Measurements from ENCODE around the gene OAT. TPM values are rescaled to one million over a fixed set of nuclear protein-coding genes. Genes with fewer than 3 reads are reported as not detected.

The OAT gene
- total and polyA plus RNA-seq, 10 of the 15 experiments (the other 5 are each of a cell fraction or from before 2014, with no cell fraction given): 1.2 to 9.8 (median 1.6) TPM

GRCh38 chr10:124436191-124436638 lies 17.5 kb upstream of the OAT start:
- no TSS peak for BruUV-seq (replicated peaks)
- H3K4me2 ChIP-seq (ENCODE audit: control insufficient read depth, insufficient read depth): peak overlapping the region; percentile 40
- no peaks in the 10 kb centered on the region for H3K27me3 ChIP-seq (replicated peaks in 1 of 2; ENCODE audit: control insufficient read depth in 2 of 2, insufficient read depth in 2 of 2, low read length in 1 of 2)
- peak overlapping the region; percentile 80 for H2AFZ ChIP-seq (ENCODE audit: control insufficient read depth, low read depth, low read length)
- H3K9me3 ChIP-seq (replicated peaks; ENCODE audit: control insufficient read depth, insufficient read depth, low read length): no peaks in the 10 kb centered on the region
- intact Hi-C loops (cut with micrococcal nuclease; ENCODE audit: unreplicated experiment) (no loop called here), in situ Hi-C loops (cut with MboI) (no loop called here)
- CTCF ChIA-PET: no interaction called here
- FAIRE-seq: peak; percentile 87
- H3K36me3 ChIP-seq (ENCODE audit: control insufficient read depth in 2 of 2, insufficient read depth in 2 of 2, low read length in 1 of 2): no peaks in the 10 kb centered on the region
- no peaks in the 10 kb centered on the region for H3K79me2 ChIP-seq (ENCODE audit: control insufficient read depth, insufficient read depth, low read length)
- H3K4me3 ChIP-seq: no peak overlapping the region
- 4% methylated on average over 8 of the region's 8 CpGs for WGBS (ENCODE audit: insufficient coverage, insufficient replicate concordance, low lambda C conversion rate, missing lambda C conversion rate)
- H3K4me1 ChIP-seq (ENCODE audit: control insufficient read depth, insufficient read depth, low read length): peaks cover 14% of the 10 kb centered on the region
- RAD21 ChIA-PET (ENCODE audit: unreplicated experiment): no interaction called here
- H4K20me1 ChIP-seq (ENCODE audit: control insufficient read depth, insufficient read depth): no peaks in the 10 kb centered on the region
- H3K27ac ChIP-seq (ENCODE audit: control insufficient read depth, insufficient read depth): no peak overlapping the region
- peak; percentile 82 for ATAC-seq
- peak; percentile 47 for DNase-seq (ENCODE audit: low read depth, low spot score)
- SMC1A ChIA-PET (ENCODE audit: uncharacterized antibody, unreplicated experiment): no interaction called here
- POLR2A ChIA-PET: no interaction called here
- H3K9ac ChIP-seq (ENCODE audit: control insufficient read depth, insufficient read depth, low read length): no peak overlapping the region
- TF ChIP-seq CBFB (IDR thresholded peaks at IDR 0.05; ENCODE audit: low read depth) (peak; percentile 52; the same call in 1 of the 2 replicates), ZSCAN29 (IDR thresholded peaks at IDR 0.05) (no peak), POU2F2 (IDR thresholded peaks at IDR 0.05; ENCODE audit: borderline replicate concordance, low read depth, low read length) (peak; percentile 91), IKZF2 (IDR thresholded peaks at IDR 0.05) (no peak), PML (IDR thresholded peaks at IDR 0.05; ENCODE audit: low read length) (no peak), NFYA (IDR thresholded peaks at IDR 0.05; ENCODE audit: borderline replicate concordance, low read depth, low read length) (no peak), HDAC2 (IDR thresholded peaks at IDR 0.05) (no peak), ETV6 (conservative IDR thresholded peaks at IDR 0.05 in 1 of 2, IDR thresholded peaks at IDR 0.05 in 1 of 2; ENCODE audit: borderline replicate concordance in 1 of 2, low read depth in 1 of 2) (peak in 1 of 2 experiments; percentile 46; a peak in 1 of 4 replicates), MEF2A (IDR thresholded peaks at IDR 0.05; ENCODE audit: insufficient read depth, low read depth, low read length) (no peak), RUNX3 (IDR thresholded peaks at IDR 0.05; ENCODE audit: low read length) (peak; percentile 91), HSF1 (IDR thresholded peaks at IDR 0.05; ENCODE audit: low read depth, low read length) (no peak), SPI1 (IDR thresholded peaks at IDR 0.05; ENCODE audit: borderline replicate concordance, insufficient read depth, low read depth, low read length) (peak; percentile 43; the same call in 1 of the 2 replicates), SIN3A (IDR thresholded peaks at IDR 0.05; ENCODE audit: low read depth, low read length) (no peak), RELA (IDR thresholded peaks at IDR 0.05; ENCODE audit: borderline replicate concordance, partially characterized antibody) (no peak), PBX3 (IDR thresholded peaks at IDR 0.05; ENCODE audit: insufficient replicate concordance, low read depth, low read length) (peak; percentile 32), RAD21 (IDR thresholded peaks at IDR 0.05; ENCODE audit: insufficient read depth, low read depth, low read length) (no peak), CHD4 (IDR thresholded peaks at IDR 0.05) (no peak), ELK1 (IDR thresholded peaks at IDR 0.05; ENCODE audit: low read depth, low read length) (no peak), PKNOX1 (IDR thresholded peaks at IDR 0.05) (peak; percentile 87), KDM1A (IDR thresholded peaks at IDR 0.05; ENCODE audit: borderline replicate concordance) (no peak), IKZF1 (conservative IDR thresholded peaks at IDR 0.05) (0 out of 2 replicates have a peak, but pooled peaks have one; percentile 16), ZNF207 (IDR thresholded peaks at IDR 0.05; ENCODE audit: borderline replicate concordance) (no peak)

Data from GM12878 (cell line).